GM12891 (cell line): ENCODE results near the gene MMP28.

ENCODE experiments used
- POLR2A ChIP-seq: IDR thresholded peaks from 2 replicates; pipeline ENCODE4 v1.6.1; 2011; ENCODE audit warnings: low read depth, low read length, control low read depth
- POLR2AphosphoS5 ChIP-seq: IDR thresholded peaks from 2 replicates; pipeline ENCODE4 v1.6.1; 2011; ENCODE audit warnings: low read depth, low read length, control low read depth

DNA sequence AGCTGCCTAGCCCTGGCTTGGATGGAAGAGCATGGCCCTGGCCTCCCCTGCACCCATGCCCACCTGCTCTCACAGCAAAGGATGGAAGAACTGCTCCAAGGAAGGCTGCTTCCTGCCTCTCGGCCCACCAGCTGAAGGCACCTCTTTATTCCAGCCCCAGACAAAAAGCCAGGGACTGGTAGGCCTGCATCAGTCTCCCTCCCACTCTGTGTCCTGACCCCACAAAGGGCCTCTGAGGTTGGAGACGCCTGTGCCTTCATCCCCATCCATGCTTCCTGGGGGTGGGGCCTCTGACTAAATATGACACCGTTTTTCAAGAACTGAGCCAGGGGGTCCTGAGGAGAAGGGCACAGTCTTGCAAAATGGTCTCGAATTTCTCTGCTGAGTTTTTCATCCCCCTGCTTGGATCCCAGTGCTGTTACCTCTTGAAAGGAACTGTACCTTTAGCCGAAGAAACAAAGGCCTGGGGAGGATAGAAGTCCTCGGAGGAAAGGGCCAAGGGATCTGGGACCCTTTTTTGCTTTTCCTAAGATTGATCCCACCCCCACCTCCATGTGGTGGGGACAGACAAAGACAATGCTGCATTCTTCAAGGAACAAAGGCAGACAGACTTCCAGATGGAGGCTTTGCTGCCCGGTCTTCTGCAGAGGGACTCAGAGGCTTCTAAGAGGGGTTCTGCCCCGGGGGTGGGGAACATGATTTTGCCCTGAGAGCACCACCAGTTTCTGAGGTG lies 29.5 kb downstream of the MMP28 start:
- TF ChIP-seq POLR2A: no peak
- TF ChIP-seq POLR2AphosphoS5: no peak
